Globus pallidus (tissue), 1 donor: ENCODE data around the gene CCDC180.
A peak's percentile ranks its signal among the peaks of the same experiment; 100 is the strongest.
"Not testable (repeated sequence)": the region's sequence is repeated elsewhere in the genome, so short reads cannot be mapped to it uniquely, and the experiment has no call there.

Experiments used
- DNase-seq: peaks from one replicate; pipeline ENCODE4 v3.0.0-alpha.2; 2015; ENCODE audit warnings: low spot score

CCDC180 gene

GRCh38 chr9:97307500-97308163 is at the start of gene CCDC180:
Gene CCDC180 (plus strand): TSS chr9:97307659. CDS start chr9:97308064, 405 bp downstream.
- DNase-seq = no peak

- DNase-seq = not testable (repeated sequence)
Observed at GRCh38 chr9:97259834-97260514, 47.5 kb upstream of the CCDC180 start.

GRCh38 chr9:97271292-97271691 is 36.2 kb upstream of the CCDC180 start:
- DNase-seq = no peak

GRCh38 chr9:97272072-97272471 is 35.4 kb upstream of the CCDC180 start:
- no peak for DNase-seq

GRCh38 chr9:97276310-97276852 is 31.1 kb upstream of the CCDC180 start:
- no peak for DNase-seq

GRCh38 chr9:97277953-97278352 is 29.5 kb upstream of the CCDC180 start:
- DNase-seq = no peak

- DNase-seq = no peak
Observed at GRCh38 chr9:97280755-97281330, 26.6 kb upstream of the CCDC180 start.

GRCh38 chr9:97283768-97284167 is 23.7 kb upstream of the CCDC180 start:
- no peak for DNase-seq

GRCh38 chr9:97284798-97285197 is 22.7 kb upstream of the CCDC180 start:
- DNase-seq = no peak

- DNase-seq = no peak
Observed at GRCh38 chr9:97292200-97292599, 15.3 kb upstream of the CCDC180 start.

GRCh38 chr9:97293207-97293721 is 14.2 kb upstream of the CCDC180 start:
- no peak for DNase-seq

GRCh38 chr9:97293818-97294217 is 13.6 kb upstream of the CCDC180 start:
- DNase-seq = no peak

- no peak for DNase-seq
Observed at GRCh38 chr9:97297889-97298288, 9.6 kb upstream of the CCDC180 start.

- DNase-seq = no peak
Observed at GRCh38 chr9:97299809-97300414, 7.5 kb upstream of the CCDC180 start.

GRCh38 chr9:97300586-97300985 is 6.9 kb upstream of the CCDC180 start:
- DNase-seq = no peak

- DNase-seq = no peak
Observed at GRCh38 chr9:97301974-97302373, 5.5 kb upstream of the CCDC180 start.

GRCh38 chr9:97304586-97304985 is 2.9 kb upstream of the CCDC180 start:
- no peak for DNase-seq

GRCh38 chr9:97305501-97306298 is 1.8 kb upstream of the CCDC180 start:
- DNase-seq = no peak

GRCh38 chr9:97307091-97307490 is 368 bp upstream of the CCDC180 start:
- peak; percentile 59 for DNase-seq

- no peak for DNase-seq
Observed at GRCh38 chr9:97309260-97309659, 1.8 kb downstream of the CCDC180 start.

- DNase-seq = no peak
Observed at GRCh38 chr9:97310023-97310422, 2.6 kb downstream of the CCDC180 start.

- DNase-seq = no peak
Observed at GRCh38 chr9:97310896-97311295, 3.4 kb downstream of the CCDC180 start.
